Natural killer cell treated with Interleukin-12 subunit alpha and Interleukin-12 subunit beta and Interleukin-15 and Interleukin-18, amount 100 ng/mL, for 72 hours (primary cell): ENCODE data around the gene CPLX3. TPM values are rescaled to one million over a fixed set of nuclear protein-coding genes. Genes with fewer than 3 reads are reported as not detected.
"Not testable (repeated sequence)": the region's sequence is repeated elsewhere in the genome, so short reads cannot be mapped to it uniquely, and the experiment has no call there.

Experiments used
- ATAC-seq, 2 donors: fragments of 150-1000 bp; cut with Tn5 transposase in 1 of 2; sonication (Bioruptor Pico), chemical (Tn5 transposase) in 1 of 2; 2 replicates each; pipeline ENCODE4 v1.10.0; 2021
- DNase-seq: peaks from one replicate; pipeline ENCODE4 v3.0.0; 2022; ENCODE audit warnings: low spot score
- H3K27ac Mint-ChIP-seq, 2 donors: 1 replicate in 1 of 2; 2 replicates in 1 of 2; pipeline ENCODE4 v1.8.0; 2022; ENCODE audit warnings: mixed read lengths in 2 of 2, mild to moderate bottlenecking in 1 of 2, moderate library complexity in 1 of 2
- H3K27me3 Mint-ChIP-seq, 2 donors: 1 replicate in 1 of 2; 2 replicates in 1 of 2; pipeline ENCODE4 v1.8.0; 2022; ENCODE audit warnings: mixed read lengths in 2 of 2
- H3K36me3 Mint-ChIP-seq: one replicate; pipeline ENCODE4 v1.8.0; 2022; ENCODE audit warnings: mixed read lengths
- H3K4me1 Mint-ChIP-seq, 2 donors: 1 replicate in 1 of 2; 2 replicates in 1 of 2; pipeline ENCODE4 v1.8.0; 2022; ENCODE audit warnings: low read depth in 2 of 2, mixed read lengths in 2 of 2, mild to moderate bottlenecking in 1 of 2
- H3K4me3 Mint-ChIP-seq: one replicate; pipeline ENCODE4 v1.8.0; 2022; ENCODE audit warnings: mixed read lengths
- H3K9me3 Mint-ChIP-seq: 2 replicates; pipeline ENCODE4 v1.8.0; 2022; ENCODE audit warnings: mixed read lengths
- total RNA-seq, 2 donors: library from RNA; stranded (reverse); gene quantifications; one replicate each; pipeline ENCODE4 v1.2.3, GENCODE V29; 2022

CPLX3 gene
- total RNA-seq, 2 donors from 2014 or later, result 0.43 to 1.7 TPM

DNA sequence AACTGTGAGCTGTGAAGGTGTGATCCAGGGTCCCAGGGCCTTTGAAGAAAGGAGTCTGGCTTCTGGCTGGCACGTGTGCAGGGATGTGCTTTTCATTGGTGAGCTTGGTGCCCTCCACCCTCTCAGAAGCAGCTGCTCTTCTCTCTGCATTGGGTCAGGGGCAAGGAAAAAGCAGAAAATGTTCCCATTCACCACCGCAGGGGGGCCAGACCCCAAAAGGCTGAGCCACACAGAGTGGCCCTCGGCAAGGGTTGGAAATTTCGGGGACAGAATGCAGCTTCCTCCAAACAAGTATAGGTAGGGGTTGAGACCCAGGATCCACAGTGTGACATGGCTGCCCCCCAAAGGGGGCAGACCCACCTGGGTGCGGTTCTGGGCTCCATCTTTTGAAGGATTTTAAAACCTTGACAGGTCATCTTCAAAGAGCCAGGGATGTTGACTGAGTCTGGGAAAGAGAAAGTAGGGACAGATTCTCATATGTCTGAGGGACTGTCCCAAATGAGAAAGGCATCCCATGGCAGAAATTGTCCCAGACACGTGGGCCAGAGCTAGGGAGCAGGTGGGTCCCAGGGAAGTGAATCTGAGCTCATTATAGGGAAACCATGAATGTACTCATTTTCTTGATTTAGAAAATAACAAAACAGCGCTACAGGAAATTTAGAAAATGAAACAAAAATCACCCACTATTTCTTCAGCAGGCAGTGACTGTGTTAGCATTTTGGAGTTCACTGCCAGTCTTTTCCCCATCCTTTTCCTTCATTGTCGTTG lies 41.8 kb upstream of the CPLX3 start:
- peaks cover 7% of the 10 kb centered on the region for H3K36me3 Mint-ChIP-seq
- no peak for ATAC-seq
- DNase-seq, result no peak
- peak overlapping the region; percentile 91 to 97 for H3K27ac Mint-ChIP-seq
- H3K27me3 Mint-ChIP-seq, result no peaks in the 10 kb centered on the region
- no peaks in the 10 kb centered on the region for H3K9me3 Mint-ChIP-seq
- peaks cover 70 to 77% of the 10 kb centered on the region in 2 donors for H3K4me1 Mint-ChIP-seq
- peak overlapping the region; percentile 87 for H3K4me3 Mint-ChIP-seq

GRCh38 chr15:74785194-74786032 lies 41.0 kb upstream of the CPLX3 start:
- ATAC-seq (no peak), DNase-seq (no peak)
- H3K36me3 Mint-ChIP-seq, result peaks cover 10% of the 10 kb centered on the region
- no peaks in the 10 kb centered on the region for H3K9me3 Mint-ChIP-seq
- no peaks in the 10 kb centered on the region for H3K27me3 Mint-ChIP-seq
- peaks cover 67 to 76% of the 10 kb centered on the region in 2 donors for H3K4me1 Mint-ChIP-seq
- H3K27ac Mint-ChIP-seq, result peak overlapping the region; percentile 91 to 97
- peak overlapping the region; percentile 87 for H3K4me3 Mint-ChIP-seq

DNA sequence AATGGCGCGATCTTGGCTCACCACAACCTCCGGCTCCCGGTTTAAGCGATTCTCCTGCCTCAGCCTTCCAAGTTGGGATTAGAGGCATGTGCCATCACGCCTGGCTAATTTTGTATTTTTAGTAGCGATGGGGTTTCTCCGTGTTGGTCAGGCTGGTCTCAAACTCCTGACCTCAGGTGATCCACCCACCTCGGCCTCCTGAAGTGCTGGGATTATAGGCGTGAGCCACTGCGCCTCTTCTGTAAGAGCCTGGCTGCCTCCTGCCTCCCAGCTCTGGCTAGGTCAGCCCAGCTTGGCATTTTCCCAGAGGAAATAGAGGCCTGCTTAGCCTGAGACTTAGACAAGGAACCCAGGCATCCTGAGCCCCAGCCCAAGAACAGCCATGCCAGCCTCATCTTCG lies 40.3 kb upstream of the CPLX3 start:
- peak overlapping the region; percentile 91 to 97 for H3K27ac Mint-ChIP-seq
- not testable (repeated sequence) for H3K9me3 Mint-ChIP-seq, H3K27me3 Mint-ChIP-seq, DNase-seq, ATAC-seq, H3K36me3 Mint-ChIP-seq
- peak overlapping the region; percentile 87 for H3K4me3 Mint-ChIP-seq
- H3K4me1 Mint-ChIP-seq, result peaks cover 64 to 76% of the 10 kb centered on the region in 2 donors

DNA sequence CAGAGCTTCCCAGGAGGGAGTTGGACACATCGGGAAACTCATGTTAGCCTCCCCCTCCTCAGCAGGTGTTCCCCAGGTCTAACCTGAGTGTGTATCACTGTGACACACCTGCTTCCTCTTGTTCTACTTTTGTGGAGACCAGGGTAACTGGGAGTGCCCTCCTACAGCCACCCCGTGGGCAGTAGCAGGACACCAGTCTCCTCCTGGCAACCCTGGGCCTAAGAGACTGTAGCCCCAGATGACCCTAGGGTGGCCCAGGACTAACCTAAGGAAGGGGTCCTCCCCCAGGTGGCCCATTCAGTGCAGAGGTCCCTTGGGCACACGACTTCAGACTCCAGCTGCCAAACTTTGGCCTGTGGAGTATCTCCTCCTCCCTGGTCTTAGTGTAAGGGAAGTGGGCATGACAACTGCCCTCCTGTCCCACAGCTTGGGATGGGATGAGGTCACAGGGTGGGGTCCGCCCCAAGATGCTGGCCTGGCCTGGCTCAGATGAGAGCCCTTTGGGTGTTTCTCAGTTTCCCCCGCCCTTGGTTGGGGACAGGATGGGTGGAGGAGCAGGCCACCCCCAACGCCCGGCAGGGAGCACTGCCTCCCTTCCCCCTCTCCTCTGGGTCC lies 39.8 kb upstream of the CPLX3 start:
- peaks cover 65 to 76% of the 10 kb centered on the region in 2 donors for H3K4me1 Mint-ChIP-seq
- no peaks in the 10 kb centered on the region for H3K9me3 Mint-ChIP-seq

DNA sequence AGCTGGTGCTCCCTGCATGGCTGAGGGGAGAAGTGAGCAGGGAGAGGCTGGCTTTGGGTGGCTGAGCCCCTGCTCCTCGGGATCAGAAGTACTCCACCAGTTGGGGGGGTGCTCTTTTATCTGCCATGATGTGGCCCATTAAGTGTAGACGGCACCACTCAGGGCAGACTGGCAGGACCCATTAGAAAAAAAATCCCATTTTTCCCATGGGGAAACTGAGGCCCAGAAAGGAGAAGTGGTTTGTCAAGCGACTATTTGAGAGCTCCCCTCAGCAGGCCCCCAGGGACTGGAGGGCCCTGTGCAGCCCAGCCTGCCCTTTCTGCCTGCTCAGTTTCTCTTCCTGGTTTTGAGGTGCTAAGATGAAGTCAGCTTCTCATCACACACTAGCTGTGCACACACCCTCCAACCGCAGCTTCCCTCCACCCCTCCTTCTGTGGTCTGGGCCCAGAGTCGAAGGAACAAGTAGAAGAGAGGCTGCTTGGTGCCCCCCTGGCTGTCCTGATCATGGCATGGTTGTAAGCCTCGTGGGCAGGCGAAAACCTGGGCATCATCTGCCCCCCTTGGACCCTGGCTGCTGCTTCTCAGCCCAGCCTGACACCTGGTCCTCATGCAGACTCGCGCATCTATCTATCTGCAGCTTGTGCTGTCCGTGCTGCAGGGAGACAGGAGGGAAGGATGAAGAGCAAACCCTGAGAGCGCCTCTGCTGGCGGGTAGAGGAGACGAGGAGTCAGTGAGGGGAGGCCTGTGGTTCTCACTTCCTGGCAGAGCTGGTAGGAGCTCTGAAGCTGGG lies 39.0 kb upstream of the CPLX3 start:
- ATAC-seq, result peak; percentile 81 to 85
- Mint-ChIP-seq H3K36me3 (peaks cover 17% of the 10 kb centered on the region), H3K4me1 (peaks cover 72 to 83% of the 10 kb centered on the region in 2 donors), H3K27me3 (no peaks in the 10 kb centered on the region), H3K4me3 (peak overlapping the region; percentile 87), H3K9me3 (no peaks in the 10 kb centered on the region), H3K27ac (peak overlapping the region; percentile 91 to 97)
- DNase-seq, result peak; percentile 96

More for the DNA sequence above, 39.8 kb upstream of the CPLX3 start:
- ATAC-seq, result no peak
- Mint-ChIP-seq H3K27me3 (no peaks in the 10 kb centered on the region), H3K27ac (peak overlapping the region; percentile 91 to 97), H3K36me3 (peaks cover 13% of the 10 kb centered on the region), H3K4me3 (peak overlapping the region; percentile 87)
- no peak for DNase-seq

- no peak for DNase-seq
- no peaks in the 10 kb centered on the region for H3K9me3 Mint-ChIP-seq
- H3K4me3 Mint-ChIP-seq, result peak overlapping the region; percentile 87
- no peak for ATAC-seq
- H3K36me3 Mint-ChIP-seq, result peaks cover 17% of the 10 kb centered on the region
- peak overlapping the region; percentile 91 to 97 for H3K27ac Mint-ChIP-seq
- no peaks in the 10 kb centered on the region for H3K27me3 Mint-ChIP-seq
- H3K4me1 Mint-ChIP-seq, result peaks cover 79 to 87% of the 10 kb centered on the region in 2 donors
These were observed 38.3 kb upstream of the CPLX3 start for GRCh38 chr15:74788042-74788682.

GRCh38 chr15:74788683-74789151 lies 37.7 kb upstream of the CPLX3 start:
- ATAC-seq, result peak; percentile 70 to 80
- peaks cover 17% of the 10 kb centered on the region for H3K36me3 Mint-ChIP-seq

GRCh38 chr15:74789171-74789631 lies 37.2 kb upstream of the CPLX3 start:
- H3K27me3 Mint-ChIP-seq, result no peaks in the 10 kb centered on the region
- peak overlapping the region; percentile 91 to 97 for H3K27ac Mint-ChIP-seq
- peaks cover 17% of the 10 kb centered on the region for H3K36me3 Mint-ChIP-seq
- DNase-seq (no peak), ATAC-seq (no peak)
- peaks cover 76 to 81% of the 10 kb centered on the region in 2 donors for H3K4me1 Mint-ChIP-seq
- H3K9me3 Mint-ChIP-seq, result no peaks in the 10 kb centered on the region
- H3K4me3 Mint-ChIP-seq, result peak overlapping the region; percentile 87

More at GRCh38 chr15:74788683-74789151, 37.7 kb upstream of the CPLX3 start:
- peak overlapping the region; percentile 87 for H3K4me3 Mint-ChIP-seq
- peak overlapping the region; percentile 91 to 97 for H3K27ac Mint-ChIP-seq
- no peaks in the 10 kb centered on the region for H3K27me3 Mint-ChIP-seq
- H3K4me1 Mint-ChIP-seq, result peaks cover 78 to 86% of the 10 kb centered on the region in 2 donors
- peak; percentile 89 for DNase-seq
- H3K9me3 Mint-ChIP-seq, result no peaks in the 10 kb centered on the region

- Mint-ChIP-seq H3K4me1 (peaks cover 75 to 79% of the 10 kb centered on the region in 2 donors), H3K9me3 (no peaks in the 10 kb centered on the region), H3K36me3 (peaks cover 17% of the 10 kb centered on the region), H3K4me3 (peak overlapping the region; percentile 87), H3K27ac (peak overlapping the region; percentile 91 to 97), H3K27me3 (no peaks in the 10 kb centered on the region)
- no peak for ATAC-seq
- no peak for DNase-seq
These were observed 36.7 kb upstream of the CPLX3 start for GRCh38 chr15:74789741-74790079.

GRCh38 chr15:74790080-74790916 lies 36.1 kb upstream of the CPLX3 start:
- ATAC-seq (peak in 1 of 2 donors; percentile 26), DNase-seq (peak; percentile 82)
- no peaks in the 10 kb centered on the region for H3K27me3 Mint-ChIP-seq
- peaks cover 75 to 79% of the 10 kb centered on the region in 2 donors for H3K4me1 Mint-ChIP-seq
- H3K9me3 Mint-ChIP-seq, result no peaks in the 10 kb centered on the region
- peaks cover 12% of the 10 kb centered on the region for H3K36me3 Mint-ChIP-seq
- peak overlapping the region; percentile 91 to 97 for H3K27ac Mint-ChIP-seq
- peak overlapping the region; percentile 87 for H3K4me3 Mint-ChIP-seq

DNA sequence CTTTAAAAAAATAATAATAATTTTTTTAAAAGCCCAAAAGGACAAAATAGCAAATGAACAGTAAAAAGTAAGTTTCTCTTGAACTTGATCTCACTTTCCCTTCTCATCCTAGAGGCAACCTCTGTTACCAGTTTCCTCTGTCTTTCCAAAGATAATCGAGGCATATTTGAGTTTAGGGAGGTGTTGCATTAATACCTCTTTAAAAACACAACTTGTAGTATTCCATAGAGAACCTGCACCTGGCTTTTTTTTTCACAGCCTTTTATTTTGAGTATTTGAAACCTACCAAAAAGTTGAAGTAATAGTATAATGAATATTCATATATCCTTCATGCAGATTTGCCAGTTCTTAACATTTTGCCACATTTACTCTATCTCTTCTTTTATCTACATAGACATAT lies 35.4 kb upstream of the CPLX3 start:
- Mint-ChIP-seq H3K27ac (peak overlapping the region; percentile 91 to 97), H3K27me3 (no peaks in the 10 kb centered on the region), H3K36me3 (peaks cover 12% of the 10 kb centered on the region), H3K9me3 (no peaks in the 10 kb centered on the region), H3K4me3 (peak overlapping the region; percentile 87), H3K4me1 (peaks cover 72 to 77% of the 10 kb centered on the region in 2 donors)
- ATAC-seq (no peak), DNase-seq (no peak)

DNA sequence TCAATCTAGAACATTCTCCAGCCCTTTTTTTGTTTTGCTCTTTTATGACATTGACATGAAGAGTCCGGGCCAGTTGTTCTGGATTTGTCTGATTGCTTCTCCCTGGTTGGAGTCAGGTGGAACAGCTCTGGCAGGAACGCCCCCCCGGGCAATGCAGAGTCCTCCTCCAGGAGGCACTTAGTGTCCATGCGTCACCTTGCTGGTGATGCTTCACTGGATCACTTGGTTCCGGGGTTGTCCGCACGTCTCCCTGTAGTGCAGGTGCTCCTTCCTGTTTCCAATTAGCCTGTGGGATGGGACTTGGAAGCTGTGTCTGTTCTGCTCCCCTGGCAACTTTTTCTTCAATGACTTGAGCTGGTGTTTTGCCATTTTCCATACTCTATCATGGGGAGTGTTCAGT lies 34.8 kb upstream of the CPLX3 start:
- ATAC-seq, result no peak
- no peaks in the 10 kb centered on the region for H3K9me3 Mint-ChIP-seq
- no peaks in the 10 kb centered on the region for H3K27me3 Mint-ChIP-seq
- H3K27ac Mint-ChIP-seq, result peak overlapping the region; percentile 91 to 97
- peaks cover 12% of the 10 kb centered on the region for H3K36me3 Mint-ChIP-seq
- DNase-seq, result no peak
- H3K4me3 Mint-ChIP-seq, result peak overlapping the region; percentile 87
- H3K4me1 Mint-ChIP-seq, result peaks cover 72 to 78% of the 10 kb centered on the region in 2 donors
